HepG2 (cell line): ENCODE results near the gene GPR55. TPM values are rescaled to one million over a fixed set of nuclear protein-coding genes. Genes with fewer than 3 reads are reported as not detected.

Source experiments
- ATAC-seq: fragments of 200-7000 bp; cut with Tn5 transposase; 3 replicates; pipeline ENCODE4 v1.9.1; 2020; ENCODE audit warnings: mild to moderate bottlenecking, moderate library complexity
- BruUV-seq: library from RNA; stranded (reverse); fragments of 400-500 nt; replicated peaks from 2 replicates; lab custom pipeline; 2021; lab: Mats Ljungman, UMichigan
- CTCF ChIA-PET: fragments of 300-600 bp; formaldehyde crosslinking; extraction: SDS; loops from one replicate; lab custom pipeline; 2021; ENCODE audit warnings: low total read pairs, inconsistent platforms, low intra/inter-chr PET ratio; lab: Yijun Ruan, JAX
- POLR2A ChIA-PET: fragments of 350-600 bp; sonication (Branson Sonifier 250); formaldehyde crosslinking; loops from one replicate; lab custom pipeline; 2020; ENCODE audit warnings: antibody characterized with exemption, inconsistent platforms; lab: Yijun Ruan, JAX
- DNase-seq: peaks from one replicate; pipeline ENCODE4 v3.0.0-alpha.2; 2015; ENCODE audit warnings: low spot score
- FAIRE-seq: peaks from 3 replicates; lab custom pipeline; 2011; peaks lifted over from hg19 to GRCh38; lab: Jason Lieb, UNC
- H2AFZ ChIP-seq: one replicate; pipeline ENCODE4 v1.6.1; 2011; ENCODE audit warnings: low read length, inconsistent platforms
- H3K27ac ChIP-seq: fragments of 300-600 bp; 3 replicates; pipeline ENCODE4 v1.8.0; 2011; ENCODE audit warnings: mixed run types, mild to moderate bottlenecking, mixed read lengths, low read length, inconsistent platforms; ENCODE audit not compliant: insufficient read depth; ENCODE audit errors: extremely low read length
- H3K27me3 ChIP-seq, 2 experiments: fragments of 200-600 bp in 1 of 2; 2 replicates in 1 of 2; 3 replicates in 1 of 2; pipeline versions ENCODE4 v1.6.0 to v1.8.0; 2011; ENCODE audit warnings: low read length in 2 of 2, mild to moderate bottlenecking in 2 of 2, moderate library complexity in 2 of 2, inconsistent platforms in 1 of 2; ENCODE audit not compliant: insufficient read depth in 2 of 2, control insufficient read depth in 1 of 2
- H3K36me3 ChIP-seq, 2 experiments: fragments of 200-600 bp in 1 of 2; replicated peaks in 1 of 2; 2 replicates in 1 of 2; 3 replicates in 1 of 2; pipeline versions ENCODE4 v1.5.1 to v1.8.0; 2011; ENCODE audit warnings: low read length in 2 of 2, inconsistent platforms in 1 of 2; ENCODE audit not compliant: insufficient read depth in 2 of 2, control insufficient read depth in 1 of 2
- H3K4me1 ChIP-seq: 2 replicates; pipeline ENCODE4 v1.5.1; 2012; ENCODE audit warnings: low read length, inconsistent platforms; ENCODE audit not compliant: insufficient read depth
- H3K4me2 ChIP-seq: 2 replicates; pipeline ENCODE4 v1.6.0; 2011; ENCODE audit warnings: low read depth, low read length, inconsistent platforms
- H3K4me3 ChIP-seq, 3 experiments: fragments of 200-600 bp in 1 of 3; sonication (generic), shearing (Covaris generic) in 1 of 3; replicated peaks in 1 of 3; 2 replicates each; pipeline ENCODE4 v1.5.1; 2011 to 2016; ENCODE audit warnings: low read length in 3 of 3, inconsistent platforms in 2 of 3, low read depth in 2 of 3, mild to moderate bottlenecking in 2 of 3, control low read depth in 1 of 3, mixed read lengths in 1 of 3; ENCODE audit not compliant: insufficient read depth in 1 of 3
- H3K79me2 ChIP-seq: one replicate; pipeline ENCODE4 v1.6.1; 2011; ENCODE audit warnings: low read length, inconsistent platforms; ENCODE audit not compliant: insufficient read depth
- H3K9ac ChIP-seq: 2 replicates; pipeline ENCODE4 v1.6.0; 2011; ENCODE audit warnings: mild to moderate bottlenecking, low read depth, low read length, inconsistent platforms; ENCODE audit not compliant: insufficient read depth
- H3K9me3 ChIP-seq: 2 replicates; pipeline ENCODE4 v1.5.1; 2012; ENCODE audit warnings: mild to moderate bottlenecking, low read length
- H4K20me1 ChIP-seq: 2 replicates; pipeline ENCODE4 v1.6.0; 2011; ENCODE audit warnings: inconsistent platforms, mild to moderate bottlenecking, low read length, moderate library complexity; ENCODE audit not compliant: insufficient read depth
- FIP1L1 ChIP-seq: fragments of 200-400 bp; formaldehyde crosslinking; IDR thresholded peaks from 2 replicates; pipeline ENCODE4 v1.6.1; 2018; ENCODE audit warnings: low read depth, mild to moderate bottlenecking, low read length, moderate library complexity, borderline replicate concordance; ENCODE audit not compliant: insufficient read depth
- HHEX ChIP-seq: IDR thresholded peaks from 2 replicates; pipeline ENCODE4 v1.6.1; 2016; ENCODE audit warnings: control low read depth
- MAFK ChIP-seq, 2 experiments: IDR thresholded peaks in 1 of 2; conservative IDR thresholded peaks in 1 of 2; 2 replicates each; pipeline ENCODE4 v1.6.1; 2011; ENCODE audit warnings: improper control_type of control experiment in 2 of 2, low read length in 2 of 2
- PPARG ChIP-seq: conservative IDR thresholded peaks from 2 replicates; pipeline ENCODE4 v1.6.1; 2016; ENCODE audit warnings: missing biosample characterization, missing genetic modification reagents
- SNAI1 ChIP-seq: sonication (generic); formaldehyde crosslinking; IDR thresholded peaks from 2 replicates; pipeline ENCODE4 v1.5.0; 2020; ENCODE audit warnings: mild to moderate bottlenecking, missing genetic modification reagents, borderline replicate concordance
- ZBTB7B ChIP-seq: sonication (generic); formaldehyde crosslinking; IDR thresholded peaks from 2 replicates; pipeline ENCODE4 v1.4.0; 2020; ENCODE audit warnings: missing genetic modification reagents
- ZNF367 ChIP-seq: sonication (generic); formaldehyde crosslinking; IDR thresholded peaks from 2 replicates; pipeline ENCODE4 v1.4.0; 2020; ENCODE audit warnings: missing genetic modification reagents, borderline replicate concordance
- ZNF430 ChIP-seq: sonication (generic); formaldehyde crosslinking; IDR thresholded peaks from 2 replicates; pipeline ENCODE4 v1.9.0; 2021; ENCODE audit warnings: mild to moderate bottlenecking, missing genetic modification reagents
- ZNF562 ChIP-seq: sonication (generic); formaldehyde crosslinking; IDR thresholded peaks from 2 replicates; pipeline ENCODE4 v1.8.0; 2022; ENCODE audit warnings: missing genetic modification reagents, borderline replicate concordance
- ZNF564 ChIP-seq: sonication (generic); formaldehyde crosslinking; IDR thresholded peaks from 2 replicates; pipeline ENCODE4 v1.8.1; 2023; ENCODE audit warnings: mild to moderate bottlenecking, missing genetic modification reagents
- ZNF605 ChIP-seq: sonication (generic); formaldehyde crosslinking; IDR thresholded peaks from 2 replicates; pipeline ENCODE4 v1.8.0; 2022; ENCODE audit warnings: mild to moderate bottlenecking, missing genetic modification reagents
- ZNF607 ChIP-seq: sonication (generic); formaldehyde crosslinking; IDR thresholded peaks from 2 replicates; pipeline ENCODE4 v1.5.1; 2020; ENCODE audit warnings: missing genetic modification reagents, mild to moderate bottlenecking, borderline replicate concordance
- ZNF775 ChIP-seq: sonication (generic); formaldehyde crosslinking; IDR thresholded peaks from 2 replicates; pipeline ENCODE4 v1.4.0; 2020; ENCODE audit warnings: missing genetic modification reagents, mild to moderate bottlenecking, moderate library complexity, borderline replicate concordance
- WGBS: methylation state at CpG from one replicate; pipeline ENCODE4 v1.1.6; 2017; ENCODE audit warnings: low lambda C conversion rate; 5-methylcytosine and 5-hydroxymethylcytosine counted together
- in situ Hi-C: cut with HindIII; loops from 2 replicates; pipeline ENCODE4 v1.10.0; 2017; ENCODE audit warnings: low pct_unique_long_range_greater_than_20kb; ENCODE audit not compliant: extremely low pct_ligation_motif_present
- intact Hi-C: fragments of 100-400 bp; cut with micrococcal nuclease; formaldehyde crosslinking; loops from one replicate; pipeline ENCODE4 v1.10.0; 2022; ENCODE audit not compliant: unreplicated experiment
- polyA plus RNA-seq, 8 experiments: library from polyadenylated mRNA; depleted of rRNA in 3 of 8; stranded (reverse) in 7 of 8; unstranded in 1 of 8; fragments of >200 nt; fragmentation: Illumina TruSeq in 4 of 8; extraction: Trizol in 4 of 8; gene quantifications; 2 replicates each; pipeline versions ENCODE4 v1.2.1 to v1.2.3, GENCODE V29; 2011 to 2016; ENCODE audit warnings: low read depth in 4 of 8, missing spikeins in 1 of 8, mixed read lengths in 1 of 8; ENCODE audit not compliant: insufficient read depth in 1 of 8
- total RNA-seq, 5 experiments: library from RNA; depleted of rRNA; stranded (reverse); fragments of >200 nt; fragmentation: Illumina TruSeq; extraction: Trizol; gene quantifications; 2 replicates each; pipeline ENCODE4 v1.2.3, GENCODE V29; 2016; ENCODE audit warnings: low read depth in 1 of 5
- TF ChIP-seq, protein P1 (sequence below): sonication (generic); formaldehyde crosslinking; IDR thresholded peaks from 2 replicates; pipeline ENCODE4 v1.8.0; 2022; ENCODE audit warnings: low read depth, missing genetic modification reagents

Gene GPR55
- total and polyA plus RNA-seq, 2 of the 13 experiments (the other 11 are each of a cell fraction or from before 2014, with no cell fraction given), result not detected

DNA sequence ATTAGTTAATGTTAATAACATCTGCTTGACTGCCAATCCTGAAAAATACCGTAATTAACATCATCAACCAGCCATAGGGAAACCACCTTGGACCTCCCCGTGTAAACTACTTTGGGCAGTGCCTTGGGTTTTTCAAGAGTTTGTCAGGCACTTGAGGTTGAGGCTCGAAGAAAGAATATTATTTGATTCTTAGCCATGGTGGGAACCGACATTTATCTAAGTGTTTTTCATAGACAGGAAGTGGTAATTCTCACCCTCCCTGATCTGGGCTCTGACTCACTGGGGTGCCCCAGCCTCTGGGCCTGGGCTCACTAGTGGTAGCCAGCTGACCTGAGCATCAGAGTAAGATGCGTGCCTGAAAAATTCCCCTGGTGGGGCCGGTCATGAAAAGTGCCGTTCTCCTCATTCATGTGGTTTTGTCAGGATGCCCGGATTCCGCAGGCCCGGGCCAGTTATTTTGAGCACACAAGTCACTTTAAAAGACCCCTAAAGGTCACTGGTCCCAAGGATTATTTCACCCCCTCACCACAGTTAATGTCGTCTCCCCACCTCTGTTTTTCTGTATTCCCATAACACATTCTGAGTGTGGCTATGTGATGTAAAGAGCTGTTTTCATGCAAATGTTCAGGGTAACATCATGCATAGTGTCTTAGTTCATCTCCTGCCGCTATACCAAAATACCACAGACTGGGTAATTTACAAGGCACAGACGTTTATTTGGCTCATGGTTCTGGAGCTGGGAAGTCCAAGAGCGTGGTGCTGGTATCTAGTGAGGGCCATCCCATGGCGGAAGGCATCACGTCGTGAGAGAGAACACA is 49.3 kb upstream of the GPR55 start:
- FAIRE-seq (no peak), ATAC-seq (no peak), DNase-seq (no peak)
- Histone ChIP-seq H2AFZ (no peak overlapping the region), H3K27me3 (peaks cover 0 to 12% of the 10 kb centered on the region in 2 experiments; a peak in 1 of 5 replicates), H3K4me1 (peaks cover 8% of the 10 kb centered on the region), H3K27ac (no peak overlapping the region), H4K20me1 (no peaks in the 10 kb centered on the region), H3K4me3 (no peak overlapping the region), H3K9ac (no peak overlapping the region), H3K36me3 (no peaks in the 10 kb centered on the region), H3K9me3 (no peaks in the 10 kb centered on the region), H3K4me2 (no peak overlapping the region), H3K79me2 (no peaks in the 10 kb centered on the region)
- in situ Hi-C loops (no loop called here), intact Hi-C loops (no loop called here)
- POLR2A ChIA-PET, result no interaction called here
- no peak for TF ChIP-seq ZNF775
- TF ChIP-seq ZNF564 (CRISPR knock-in tag), result peak; percentile 83; the same call in 1 of the 2 replicates
- CTCF ChIA-PET, result no interaction called here
- no TSS peak for BruUV-seq
- 68% methylated on average over 17 of the region's 17 CpGs for WGBS

DNA sequence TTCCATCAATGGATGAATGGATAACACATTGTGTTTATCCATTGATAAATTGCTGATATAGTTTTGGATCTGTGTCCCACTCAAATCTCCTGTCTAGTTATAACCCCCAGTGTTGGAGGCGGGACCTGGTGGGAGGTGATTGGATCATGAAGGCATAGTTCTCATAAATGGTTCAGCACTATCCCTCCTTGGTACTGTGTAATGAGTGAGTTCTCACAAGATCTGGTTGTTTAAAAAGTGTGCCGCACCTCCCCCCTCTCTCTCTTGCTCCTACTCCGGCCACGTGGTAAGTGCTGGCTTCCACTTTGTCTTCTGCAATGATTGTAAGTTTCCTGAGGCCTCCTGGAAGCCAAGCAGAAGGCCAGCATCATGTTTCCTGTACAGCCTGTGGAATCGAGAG is 47.0 kb upstream of the GPR55 start:
- POLR2A ChIA-PET, result no interaction called here
- in situ Hi-C loops, result no loop called here
- H3K9me3 ChIP-seq, result no peaks in the 10 kb centered on the region
- peaks cover 18% of the 10 kb centered on the region for H3K4me1 ChIP-seq
- TF ChIP-seq PPARG (CRISPR knock-in tag) (no peak), ZNF562 (no peak), ZNF607 (CRISPR knock-in tag) (no peak), ZBTB7B (CRISPR knock-in tag) (no peak), FIP1L1 (no peak), ZNF367 (CRISPR knock-in tag) (no peak), ZNF430 (no peak), MAFK (conservative IDR thresholded peaks at IDR 0.05 in 1 of 2, IDR thresholded peaks at IDR 0.05 in 1 of 2; ENCODE audit: low read length in 2 of 2) (no peak), HHEX (CRISPR knock-in tag) (no peak), ZNF605 (CRISPR knock-in tag) (no peak), SNAI1 (CRISPR knock-in tag) (no peak)
- TF ChIP-seq, protein P1, sequence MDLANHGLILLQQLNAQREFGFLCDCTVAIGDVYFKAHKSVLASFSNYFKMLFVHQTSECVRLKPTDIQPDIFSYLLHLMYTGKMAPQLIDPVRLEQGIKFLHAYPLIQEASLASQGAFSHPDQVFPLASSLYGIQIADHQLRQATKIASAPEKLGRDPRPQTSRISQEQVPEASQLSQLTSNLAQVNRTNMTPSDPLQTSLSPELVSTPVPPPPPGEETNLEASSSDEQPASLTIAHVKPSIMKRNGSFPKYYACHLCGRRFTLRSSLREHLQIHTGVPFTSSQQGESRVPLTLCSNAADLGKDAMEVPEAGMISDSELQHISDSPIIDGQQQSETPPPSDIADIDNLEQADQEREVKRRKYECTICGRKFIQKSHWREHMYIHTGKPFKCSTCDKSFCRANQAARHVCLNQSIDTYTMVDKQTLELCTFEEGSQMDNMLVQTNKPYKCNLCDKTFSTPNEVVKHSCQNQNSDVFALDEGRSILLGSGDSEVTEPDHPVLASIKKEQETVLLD (CRISPR knock-in tag), result no peak
- TF ChIP-seq, all 625 proteins: peak for 0
- peaks cover 0 to 12% of the 10 kb centered on the region in 2 experiments; a peak in 1 of 5 replicates for H3K27me3 ChIP-seq
- FAIRE-seq, result no peak
- H3K4me2 ChIP-seq, result no peak overlapping the region
- intact Hi-C loops, result no loop called here
- no peak overlapping the region for H3K4me3 ChIP-seq
- H4K20me1 ChIP-seq, result no peaks in the 10 kb centered on the region
- H2AFZ ChIP-seq, result no peak overlapping the region
- 42% methylated on average over 5 of the region's 5 CpGs for whole genome bisulfite sequencing
- no peak overlapping the region for H3K9ac ChIP-seq
- CTCF ChIA-PET, result no interaction called here
- H3K36me3 ChIP-seq, result no peaks in the 10 kb centered on the region
- no TSS peak for BruUV-seq
- DNase-seq, result no peak
- H3K27ac ChIP-seq, result no peak overlapping the region
- no peak for ATAC-seq
- no peaks in the 10 kb centered on the region for H3K79me2 ChIP-seq
